ENCODE results near the gene FAM168A. TPM values are rescaled to one million over a fixed set of nuclear protein-coding genes. Genes with fewer than 3 reads are reported as not detected.

The FAM168A gene
- total and polyA plus RNA-seq, 2 of the 8 experiments (the other 6 are each of a cell fraction or from before 2014, with no cell fraction given), result 17.1 to 21.6 TPM

- TF ChIP-seq CHD7 (IDR thresholded peaks at IDR 0.05; ENCODE audit: insufficient replicate concordance, low read length), result no peak
- no peak for TF ChIP-seq SAP30 (IDR thresholded peaks at IDR 0.05; ENCODE audit: insufficient read depth, insufficient replicate concordance, low read length)
Observed at GRCh38 chr11:73551677-73552076, 46.2 kb downstream of the FAM168A start (continued).

All from H1 (cell line).